ENCODE results near the gene CHAMP1. TPM values are rescaled to one million over a fixed set of nuclear protein-coding genes. Genes with fewer than 3 reads are reported as not detected.

CHAMP1 gene
- total and polyA plus RNA-seq, 2 of the 13 experiments (the other 11 are each of a cell fraction or from before 2014, with no cell fraction given), result 8.4 to 9.7 TPM

GRCh38 chr13:114323349-114323748 lies 9.0 kb downstream of the CHAMP1 start:
- ChIA-PET POLR2A (no interaction called here), CTCF (ENCODE audit: low intra/inter-chr PET ratio, low total read pairs) (no interaction called here)
- Histone ChIP-seq H3K27me3 (ENCODE audit: control insufficient read depth in 1 of 2, insufficient read depth in 2 of 2, low read length in 2 of 2) (no peaks in the 10 kb centered on the region), H3K36me3 (replicated peaks in 1 of 2; ENCODE audit: control insufficient read depth in 1 of 2, insufficient read depth in 2 of 2, low read length in 2 of 2) (peaks cover 18 to 57% of the 10 kb centered on the region in 2 experiments), H2AFZ (ENCODE audit: low read length) (no peak overlapping the region), H3K4me3 (replicated peaks in 1 of 3; ENCODE audit: insufficient read depth in 1 of 3, low read depth in 2 of 3, low read length in 3 of 3) (no peak overlapping the region), H3K79me2 (ENCODE audit: insufficient read depth, low read length) (peaks cover 21% of the 10 kb centered on the region), H3K4me1 (ENCODE audit: insufficient read depth, low read length) (peaks cover 18% of the 10 kb centered on the region), H3K9ac (ENCODE audit: insufficient read depth, low read depth, low read length) (no peak overlapping the region), H4K20me1 (ENCODE audit: insufficient read depth, low read length) (no peaks in the 10 kb centered on the region), H3K27ac (ENCODE audit: extremely low read length, insufficient read depth, low read length) (no peak overlapping the region), H3K9me3 (ENCODE audit: low read length) (no peaks in the 10 kb centered on the region), H3K4me2 (ENCODE audit: low read depth, low read length) (no peak overlapping the region)
- in situ Hi-C loops (cut with HindIII; ENCODE audit: extremely low pct_ligation_motif_present, low pct_unique_long_range_greater_than_20kb) (no loop called here), intact Hi-C loops (cut with micrococcal nuclease; ENCODE audit: unreplicated experiment) (no loop called here)
- no peak for TF ChIP-seq MLX (CRISPR knock-in tag; IDR thresholded peaks at IDR 0.05)
- TF ChIP-seq EZH2 (conservative IDR thresholded peaks at IDR 0.05; ENCODE audit: low read depth, low read length), result no peak
- no peak for TF ChIP-seq ZNF777 (CRISPR knock-in tag; IDR thresholded peaks at IDR 0.05)
- no peak for TF ChIP-seq ZNF431 (CRISPR knock-in tag; IDR thresholded peaks at IDR 0.05; ENCODE audit: borderline replicate concordance, low read depth)
- no peak for TF ChIP-seq KLF12 (CRISPR knock-in tag; IDR thresholded peaks at IDR 0.05; ENCODE audit: borderline replicate concordance)
- no peak for TF ChIP-seq KLF13 (CRISPR knock-in tag; IDR thresholded peaks at IDR 0.05)
- TF ChIP-seq MEIS1 (CRISPR knock-in tag; IDR thresholded peaks at IDR 0.05; ENCODE audit: borderline replicate concordance), result no peak
- BruUV-seq (replicated peaks), result no TSS peak
- DNase-seq (ENCODE audit: low spot score), result no peak
- ATAC-seq, result no peak
- WGBS (ENCODE audit: low lambda C conversion rate), result 93% methylated on average over 2 of the region's 2 CpGs
- no peak for FAIRE-seq

GRCh38 chr13:114324334-114324733 lies 10.0 kb downstream of the CHAMP1 start:
- Histone ChIP-seq H3K9ac (ENCODE audit: insufficient read depth, low read depth, low read length) (no peak overlapping the region), H3K9me3 (ENCODE audit: low read length) (no peaks in the 10 kb centered on the region), H3K27ac (ENCODE audit: extremely low read length, insufficient read depth, low read length) (no peak overlapping the region), H3K27me3 (ENCODE audit: control insufficient read depth in 1 of 2, insufficient read depth in 2 of 2, low read length in 2 of 2) (no peaks in the 10 kb centered on the region), H3K79me2 (ENCODE audit: insufficient read depth, low read length) (peaks cover 11% of the 10 kb centered on the region), H4K20me1 (ENCODE audit: insufficient read depth, low read length) (no peaks in the 10 kb centered on the region), H3K4me3 (replicated peaks in 1 of 3; ENCODE audit: insufficient read depth in 1 of 3, low read depth in 2 of 3, low read length in 3 of 3) (no peak overlapping the region), H2AFZ (ENCODE audit: low read length) (no peak overlapping the region), H3K36me3 (replicated peaks in 1 of 2; ENCODE audit: control insufficient read depth in 1 of 2, insufficient read depth in 2 of 2, low read length in 2 of 2) (peaks cover 18 to 57% of the 10 kb centered on the region in 2 experiments), H3K4me2 (ENCODE audit: low read depth, low read length) (no peak overlapping the region), H3K4me1 (ENCODE audit: insufficient read depth, low read length) (peaks cover 9% of the 10 kb centered on the region; the same call in 1 of the 2 replicates)
- no peak for ATAC-seq
- 100% methylated on average over 4 of the region's 4 CpGs for WGBS (ENCODE audit: low lambda C conversion rate)
- CTCF ChIA-PET (ENCODE audit: low intra/inter-chr PET ratio, low total read pairs), result no interaction called here
- DNase-seq (ENCODE audit: low spot score), result no peak
- BruUV-seq (replicated peaks), result no TSS peak
- in situ Hi-C loops (cut with HindIII; ENCODE audit: extremely low pct_ligation_motif_present, low pct_unique_long_range_greater_than_20kb) (no loop called here), intact Hi-C loops (cut with micrococcal nuclease; ENCODE audit: unreplicated experiment) (no loop called here)
- no peak for FAIRE-seq
- POLR2A ChIA-PET, result interaction anchor here (1.4 kb wide), 1 partner anchor 43 kb away, joined by 3 read pairs; the partner anchor contains the start of gene UPF3A
- TF ChIP-seq NCOA2 (CRISPR knock-in tag; IDR thresholded peaks at IDR 0.05) (no peak), ZBTB49 (CRISPR knock-in tag; IDR thresholded peaks at IDR 0.05; ENCODE audit: borderline replicate concordance) (no peak), ZNF335 (CRISPR knock-in tag; IDR thresholded peaks at IDR 0.05) (no peak), ZMYM2 (CRISPR knock-in tag; IDR thresholded peaks at IDR 0.05) (no peak), ZNF572 (CRISPR knock-in tag; IDR thresholded peaks at IDR 0.05) (no peak), ZNF713 (CRISPR knock-in tag; IDR thresholded peaks at IDR 0.05) (no peak), NFE2L2 (IDR thresholded peaks at IDR 0.05; ENCODE audit: low read length) (no peak), ZKSCAN8 (CRISPR knock-in tag; IDR thresholded peaks at IDR 0.05; ENCODE audit: borderline replicate concordance) (no peak), ZFP91 (CRISPR knock-in tag; IDR thresholded peaks at IDR 0.05; ENCODE audit: borderline replicate concordance) (no peak)
